ENCODE data around the gene UST.

UST gene

GRCh38 chr6:148867862-148868261, 121.0 kb downstream of the UST start:
- Histone ChIP-seq H4K91ac (ENCODE audit: low read depth, low read length, poor library complexity) (no peak overlapping the region), H3K9ac (ENCODE audit: low read depth, low read length, poor library complexity) (no peak overlapping the region), H2BK15ac (ENCODE audit: low read length) (no peak overlapping the region), H2BK120ac (ENCODE audit: low read depth, low read length) (no peak overlapping the region), H2BK5ac (ENCODE audit: low read length) (no peak overlapping the region), H3K27me3 (ENCODE audit: control insufficient read depth in 3 of 3, insufficient read depth in 3 of 3, low read depth in 1 of 3, low read length in 3 of 3) (no peaks in the 10 kb centered on the region), H3K4me3 (ENCODE audit: low read length in 2 of 2) (no peak overlapping the region), H3K36me3 (replicated peaks in 1 of 2; ENCODE audit: control insufficient read depth in 2 of 2, insufficient read depth in 2 of 2, low read length in 2 of 2) (no peaks in the 10 kb centered on the region), H3K79me1 (ENCODE audit: low read depth, low read length) (no peaks in the 10 kb centered on the region), H2AK5ac (ENCODE audit: low read depth, low read length) (no peak overlapping the region), H3K27ac (replicated peaks; ENCODE audit: low read length) (no peak overlapping the region), H3K4me2 (ENCODE audit: insufficient read depth, low read length, poor library complexity, severe bottlenecking) (no peak overlapping the region), H2AFZ (ENCODE audit: low read length) (no peak overlapping the region), H3K14ac (ENCODE audit: low read length) (no peak overlapping the region), H3K18ac (ENCODE audit: low read length) (peak overlapping the region; percentile 57), H3K23ac (ENCODE audit: low read depth, low read length, poor library complexity) (no peak overlapping the region), H4K8ac (ENCODE audit: low read depth, low read length) (no peak overlapping the region), H3K4me1 (ENCODE audit: control insufficient read depth in 2 of 2, insufficient read depth in 1 of 2, low read depth in 1 of 2, low read length in 2 of 2) (peaks cover 4 to 14% of the 10 kb centered on the region in 2 donors), H3K4ac (ENCODE audit: low read length) (no peak overlapping the region), H3K9me3 (replicated peaks in 1 of 2; ENCODE audit: control insufficient read depth in 2 of 2, insufficient read depth in 1 of 2, low read depth in 1 of 2, low read length in 2 of 2) (no peaks in the 10 kb centered on the region), H2BK12ac (ENCODE audit: low read length) (no peak overlapping the region)
- no peak for DNase-seq (ENCODE audit: low spot score)

- Histone ChIP-seq H3K9me3 (replicated peaks in 1 of 2; ENCODE audit: control insufficient read depth in 2 of 2, insufficient read depth in 1 of 2, low read depth in 1 of 2, low read length in 2 of 2) (no peaks in the 10 kb centered on the region), H3K9ac (ENCODE audit: low read depth, low read length, poor library complexity) (no peak overlapping the region), H3K4me2 (ENCODE audit: insufficient read depth, low read length, poor library complexity, severe bottlenecking) (no peak overlapping the region), H2BK15ac (ENCODE audit: low read length) (no peak overlapping the region), H3K23ac (ENCODE audit: low read depth, low read length, poor library complexity) (no peak overlapping the region), H3K4me3 (ENCODE audit: low read length in 2 of 2) (no peak overlapping the region), H2AK5ac (ENCODE audit: low read depth, low read length) (no peak overlapping the region), H3K36me3 (replicated peaks in 1 of 2; ENCODE audit: control insufficient read depth in 2 of 2, insufficient read depth in 2 of 2, low read length in 2 of 2) (no peaks in the 10 kb centered on the region), H3K4ac (ENCODE audit: low read length) (no peak overlapping the region), H2BK12ac (ENCODE audit: low read length) (no peak overlapping the region), H2BK5ac (ENCODE audit: low read length) (no peak overlapping the region), H3K14ac (ENCODE audit: low read length) (no peak overlapping the region), H3K27ac (replicated peaks; ENCODE audit: low read length) (no peak overlapping the region), H4K91ac (ENCODE audit: low read depth, low read length, poor library complexity) (no peak overlapping the region), H2AFZ (ENCODE audit: low read length) (no peak overlapping the region), H3K79me1 (ENCODE audit: low read depth, low read length) (no peaks in the 10 kb centered on the region), H3K4me1 (ENCODE audit: control insufficient read depth in 2 of 2, insufficient read depth in 1 of 2, low read depth in 1 of 2, low read length in 2 of 2) (peaks cover 4 to 14% of the 10 kb centered on the region in 2 donors), H3K27me3 (ENCODE audit: control insufficient read depth in 3 of 3, insufficient read depth in 3 of 3, low read depth in 1 of 3, low read length in 3 of 3) (no peaks in the 10 kb centered on the region), H2BK120ac (ENCODE audit: low read depth, low read length) (no peak overlapping the region), H3K18ac (ENCODE audit: low read length) (no peak overlapping the region), H4K8ac (ENCODE audit: low read depth, low read length) (no peak overlapping the region)
- WGBS, 2 donors (ENCODE audit: extremely low coverage in 2 of 2, insufficient read length in 2 of 2, insufficient replicate concordance in 1 of 2), result no CpG with 5 or more reads among the region's 5 CpGs
- no peak for DNase-seq (ENCODE audit: low spot score)
Observed at GRCh38 chr6:148868314-148868713, 121.5 kb downstream of the UST start.

GRCh38 chr6:148868901-148869300, 122.1 kb downstream of the UST start:
- Histone ChIP-seq H2AFZ (ENCODE audit: low read length) (no peak overlapping the region), H3K79me1 (ENCODE audit: low read depth, low read length) (no peaks in the 10 kb centered on the region), H3K9ac (ENCODE audit: low read depth, low read length, poor library complexity) (no peak overlapping the region), H3K36me3 (replicated peaks in 1 of 2; ENCODE audit: control insufficient read depth in 2 of 2, insufficient read depth in 2 of 2, low read length in 2 of 2) (no peaks in the 10 kb centered on the region), H2BK12ac (ENCODE audit: low read length) (no peak overlapping the region), H4K91ac (ENCODE audit: low read depth, low read length, poor library complexity) (no peak overlapping the region), H2BK120ac (ENCODE audit: low read depth, low read length) (no peak overlapping the region), H3K18ac (ENCODE audit: low read length) (no peak overlapping the region), H2AK5ac (ENCODE audit: low read depth, low read length) (no peak overlapping the region), H3K4ac (ENCODE audit: low read length) (no peak overlapping the region), H3K23ac (ENCODE audit: low read depth, low read length, poor library complexity) (no peak overlapping the region), H3K4me3 (ENCODE audit: low read length in 2 of 2) (no peak overlapping the region), H2BK5ac (ENCODE audit: low read length) (no peak overlapping the region), H3K27ac (replicated peaks; ENCODE audit: low read length) (no peak overlapping the region), H3K4me2 (ENCODE audit: insufficient read depth, low read length, poor library complexity, severe bottlenecking) (no peak overlapping the region), H2BK15ac (ENCODE audit: low read length) (no peak overlapping the region), H4K8ac (ENCODE audit: low read depth, low read length) (no peak overlapping the region), H3K4me1 (ENCODE audit: control insufficient read depth in 2 of 2, insufficient read depth in 1 of 2, low read depth in 1 of 2, low read length in 2 of 2) (peaks cover 5 to 16% of the 10 kb centered on the region in 2 donors), H3K9me3 (replicated peaks in 1 of 2; ENCODE audit: control insufficient read depth in 2 of 2, insufficient read depth in 1 of 2, low read depth in 1 of 2, low read length in 2 of 2) (no peaks in the 10 kb centered on the region), H3K27me3 (ENCODE audit: control insufficient read depth in 3 of 3, insufficient read depth in 3 of 3, low read depth in 1 of 3, low read length in 3 of 3) (no peaks in the 10 kb centered on the region), H3K14ac (ENCODE audit: low read length) (no peak overlapping the region)
- no peak for DNase-seq (ENCODE audit: low spot score)
- WGBS, 2 donors (ENCODE audit: extremely low coverage in 2 of 2, insufficient read length in 2 of 2, insufficient replicate concordance in 1 of 2), result no CpG with 5 or more reads among the region's 2 CpGs

- Histone ChIP-seq H3K27ac (replicated peaks; ENCODE audit: low read length) (no peak overlapping the region), H3K18ac (ENCODE audit: low read length) (no peak overlapping the region), H3K4ac (ENCODE audit: low read length) (no peak overlapping the region), H2AFZ (ENCODE audit: low read length) (no peak overlapping the region), H3K27me3 (ENCODE audit: control insufficient read depth in 3 of 3, insufficient read depth in 3 of 3, low read depth in 1 of 3, low read length in 3 of 3) (no peaks in the 10 kb centered on the region), H3K4me1 (ENCODE audit: control insufficient read depth in 2 of 2, insufficient read depth in 1 of 2, low read depth in 1 of 2, low read length in 2 of 2) (peaks cover 6 to 22% of the 10 kb centered on the region in 2 donors), H4K8ac (ENCODE audit: low read depth, low read length) (no peak overlapping the region), H2BK120ac (ENCODE audit: low read depth, low read length) (no peak overlapping the region), H2AK5ac (ENCODE audit: low read depth, low read length) (no peak overlapping the region), H4K91ac (ENCODE audit: low read depth, low read length, poor library complexity) (no peak overlapping the region), H2BK15ac (ENCODE audit: low read length) (no peak overlapping the region), H3K9me3 (replicated peaks in 1 of 2; ENCODE audit: control insufficient read depth in 2 of 2, insufficient read depth in 1 of 2, low read depth in 1 of 2, low read length in 2 of 2) (no peaks in the 10 kb centered on the region), H3K23ac (ENCODE audit: low read depth, low read length, poor library complexity) (no peak overlapping the region), H3K9ac (ENCODE audit: low read depth, low read length, poor library complexity) (no peak overlapping the region), H3K36me3 (replicated peaks in 1 of 2; ENCODE audit: control insufficient read depth in 2 of 2, insufficient read depth in 2 of 2, low read length in 2 of 2) (no peaks in the 10 kb centered on the region), H3K14ac (ENCODE audit: low read length) (no peak overlapping the region), H3K4me3 (ENCODE audit: low read length in 2 of 2) (no peak overlapping the region), H3K4me2 (ENCODE audit: insufficient read depth, low read length, poor library complexity, severe bottlenecking) (no peak overlapping the region), H2BK12ac (ENCODE audit: low read length) (no peak overlapping the region), H3K79me1 (ENCODE audit: low read depth, low read length) (no peaks in the 10 kb centered on the region), H2BK5ac (ENCODE audit: low read length) (no peak overlapping the region)
- no CpG with 5 or more reads among the region's 7 CpGs for WGBS, 2 donors (ENCODE audit: extremely low coverage in 2 of 2, insufficient read length in 2 of 2, insufficient replicate concordance in 1 of 2)
- no peak for DNase-seq (ENCODE audit: low spot score)
Observed at GRCh38 chr6:148869585-148869984, 122.8 kb downstream of the UST start.
